ENCODE data around the gene EIF1AD. TPM values are rescaled to one million over a fixed set of nuclear protein-coding genes. Genes with fewer than 3 reads are reported as not detected.

Gene EIF1AD
- total RNA-seq, 2 experiments from 2014 or later, result 53.5 to 54.2 TPM

DNA sequence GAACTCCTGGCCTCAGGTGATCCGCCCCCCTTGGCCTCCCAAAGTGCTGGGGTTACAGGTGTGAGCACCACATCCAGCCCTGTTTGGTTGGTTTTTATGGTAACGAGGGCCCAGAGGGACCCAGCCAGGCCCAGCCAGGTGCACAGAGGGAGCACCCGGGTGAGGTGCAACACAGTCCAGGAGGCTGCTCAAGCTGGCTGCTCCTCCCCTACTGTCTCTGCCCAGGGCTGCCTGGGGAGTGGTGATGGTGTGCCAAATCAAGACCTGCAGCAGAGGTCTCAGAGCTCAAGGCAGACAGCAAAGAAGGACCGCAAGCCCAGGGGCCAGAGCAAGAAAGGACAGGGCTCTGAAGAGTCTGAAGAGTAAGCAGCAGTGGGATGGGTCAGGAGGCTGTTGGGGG, 55.3 kb downstream of the EIF1AD start:
- DNase-seq (no peak), ATAC-seq (no peak)
- CTCF ChIA-PET, result no interaction called here

More for the DNA sequence above, 55.3 kb downstream of the EIF1AD start:
- H3K36me3 Mint-ChIP-seq (ENCODE audit: low read depth), result no peaks in the 10 kb centered on the region
- H3K4me3 Mint-ChIP-seq, result no peak overlapping the region
- POLR2A ChIA-PET, result no interaction called here
- no peaks in the 10 kb centered on the region for H3K9me3 Mint-ChIP-seq (ENCODE audit: insufficient read depth)
- H3K27ac Mint-ChIP-seq, result no peak overlapping the region
- H3K4me1 Mint-ChIP-seq (ENCODE audit: low read depth), result no peaks in the 10 kb centered on the region
- peaks cover 8% of the 10 kb centered on the region for H3K27me3 Mint-ChIP-seq (ENCODE audit: low read depth)

Other genes starting within 250 kb of the EIF1AD start
- gene AP5B1, start 221.2 kb downstream of the EIF1AD start, total RNA-seq, result 10 to 100 TPM; 21.9 to 22.5 TPM
- gene OVOL1, start 215.1 kb downstream of the EIF1AD start, total RNA-seq, result under 1 TPM in 1 of 2 experiments, not detected in 1; 0.08 TPM
- 1 to 10 TPM in 1 of 2 experiments, under 1 TPM in 1; 0.44 to 1.6 TPM for gene SNX32, start 168.2 kb downstream of the EIF1AD start, total RNA-seq
- 1,000 to 10,000 TPM; 2,110 to 2,145 TPM for gene CFL1, start 144.0 kb downstream of the EIF1AD start, total RNA-seq
- 100 to 1,000 TPM; 106 to 111 TPM for gene MUS81, start 141.7 kb downstream of the EIF1AD start, total RNA-seq
- 1 to 10 TPM; 4.8 to 5.0 TPM for gene EFEMP2, start 129.4 kb downstream of the EIF1AD start, total RNA-seq
- gene CTSW, start 122.3 kb downstream of the EIF1AD start, total RNA-seq, result 100 to 1,000 TPM; 381 to 413 TPM
- 10 to 100 TPM; 80.4 to 89.0 TPM for gene FIBP, start 113.7 kb downstream of the EIF1AD start, total RNA-seq
- gene CCDC85B, start 111.5 kb downstream of the EIF1AD start, total RNA-seq, result 10 to 100 TPM; 82.6 to 84.0 TPM
- gene FOSL1, start 101.8 kb downstream of the EIF1AD start, total RNA-seq, result 1 to 10 TPM; 2.3 to 3.8 TPM
- gene C11orf68, start 83.1 kb downstream of the EIF1AD start, total RNA-seq, result 10 to 100 TPM; 28.4 to 28.5 TPM
- 100 to 1,000 TPM; 219 to 240 TPM for gene DRAP1, start 82.7 kb downstream of the EIF1AD start, total RNA-seq
- gene TSGA10IP, start 56.7 kb downstream of the EIF1AD start, total RNA-seq, result not detected
- gene SART1, start 40.4 kb downstream of the EIF1AD start, total RNA-seq, result 10 to 100 TPM; 88.0 to 90.3 TPM
- 100 to 1,000 TPM; 290 to 298 TPM for gene BANF1, start 346 bp upstream of the EIF1AD start, total RNA-seq
- not detected for gene CST6, start 9.9 kb upstream of the EIF1AD start, total RNA-seq
- gene CATSPER1, start 24.3 kb upstream of the EIF1AD start, total RNA-seq, result not detected
- gene GAL3ST3, start 47.0 kb upstream of the EIF1AD start, total RNA-seq, result not detected
- 100 to 1,000 TPM; 241 to 253 TPM for gene SF3B2, start 50.2 kb upstream of the EIF1AD start, total RNA-seq
- 10 to 100 TPM; 84.6 to 91.6 TPM for gene PACS1, start 68.1 kb upstream of the EIF1AD start, total RNA-seq

Measured in activated CD8-positive, alpha-beta T cell treated with anti-CD3 and anti-CD28 coated beads, Interleukin-2, amount 10 ng/mL, durations not matched to agents 7 days and 5 days (primary cell).